B cell (primary cell): Measurements from ENCODE around the gene CATSPERB. TPM values are rescaled to one million over a fixed set of nuclear protein-coding genes. Genes with fewer than 3 reads are reported as not detected.

Experiments
- ATAC-seq: fragments of 200-7000 bp; cut with Tn5 transposase; one replicate; pipeline ENCODE4 v1.10.0; 2021; ENCODE audit warnings: low read depth, mild to moderate bottlenecking, moderate number of reproducible peaks, moderate library complexity
- CTCF ChIA-PET: fragments of 350-600 bp; sonication (Branson Sonifier 250); formaldehyde crosslinking; loops from one replicate; lab custom pipeline; 2021; ENCODE audit warnings: antibody characterized with exemption, inconsistent platforms; lab: Charles Lee
- POLR2A ChIA-PET: fragments of 350-600 bp; sonication (Branson Sonifier 250); formaldehyde crosslinking; loops from one replicate; lab custom pipeline; 2021; ENCODE audit warnings: antibody characterized with exemption; lab: Charles Lee
- DNase-seq: peaks from one replicate; pipeline ENCODE4 v3.0.0; 2013
- H2AFZ ChIP-seq: 2 replicates; pipeline ENCODE4 v1.6.1; 2012; ENCODE audit warnings: mild to moderate bottlenecking, low read depth, low read length; ENCODE audit not compliant: insufficient read depth, poor library complexity, severe bottlenecking
- H3K27ac ChIP-seq, 2 donors: 1 replicate in 1 of 2; 2 replicates in 1 of 2; pipeline ENCODE4 v1.5.1; 2012 to 2013; ENCODE audit warnings: low read length in 2 of 2, mild to moderate bottlenecking in 2 of 2, moderate library complexity in 1 of 2
- H3K27me3 ChIP-seq, 4 experiments: fragments of 200-600 bp in 1 of 4; sonication (generic) in 1 of 4; replicated peaks in 1 of 4; 1 replicate in 2 of 4; 2 replicates in 2 of 4; pipeline versions ENCODE4 v1.6.1 to v1.7.0; 2013 to 2016; ENCODE audit warnings: low read length in 3 of 4, mild to moderate bottlenecking in 2 of 4, mixed read lengths in 1 of 4, moderate library complexity in 1 of 4; ENCODE audit not compliant: insufficient read depth in 4 of 4, control insufficient read depth in 3 of 4; ENCODE audit errors: control extremely low read depth in 1 of 4
- H3K36me3 ChIP-seq, 2 experiments: replicated peaks in 1 of 2; 1 replicate in 1 of 2; 2 replicates in 1 of 2; pipeline versions ENCODE4 v1.6.1 to v1.7.1; 2013; ENCODE audit warnings: low read length in 1 of 2; ENCODE audit not compliant: insufficient read depth in 2 of 2, control insufficient read depth in 1 of 2; ENCODE audit errors: control extremely low read depth in 1 of 2, extremely low read depth in 1 of 2
- H3K4me1 ChIP-seq, 2 donors: fragments of 200-600 bp in 1 of 2; sonication (generic) in 1 of 2; 1 replicate in 1 of 2; 2 replicates in 1 of 2; pipeline versions ENCODE4 v1.5.1 to v1.6.1; 2013 to 2017; ENCODE audit warnings: low read length in 2 of 2; ENCODE audit not compliant: control insufficient read depth in 2 of 2, insufficient read depth in 2 of 2
- H3K4me2 ChIP-seq: replicated peaks from 2 replicates; pipeline ENCODE3; 2012; ENCODE audit warnings: mild to moderate bottlenecking, low read depth, low read length; ENCODE audit not compliant: poor library complexity, severe bottlenecking
- H3K4me3 ChIP-seq, 5 experiments: fragments of 200-600 bp in 1 of 5; sonication (generic) in 1 of 5; 1 replicate in 3 of 5; 2 replicates in 2 of 5; pipeline versions ENCODE4 v1.5.1 to v1.7.0; 2011 to 2016; ENCODE audit warnings: low read length in 4 of 5, mild to moderate bottlenecking in 4 of 5, low read depth in 2 of 5, control low read depth in 1 of 5, moderate library complexity in 1 of 5; ENCODE audit not compliant: insufficient read depth in 1 of 5; ENCODE audit errors: control extremely low read depth in 1 of 5, extremely low read depth in 1 of 5
- H3K79me2 ChIP-seq: fragments of 200-600 bp; sonication (generic); one replicate; pipeline ENCODE4 v1.6.0; 2016; ENCODE audit warnings: low read length; ENCODE audit not compliant: control insufficient read depth, insufficient read depth
- H3K9ac ChIP-seq: fragments of 200-600 bp; sonication (generic); 2 replicates; pipeline ENCODE4 v1.6.1; 2017; ENCODE audit warnings: mild to moderate bottlenecking, low read length, moderate library complexity
- H3K9me3 ChIP-seq, 3 donors: one replicate each; pipeline versions ENCODE4 v1.6.1 to v1.7.1; 2013; ENCODE audit warnings: low read length in 2 of 3; ENCODE audit not compliant: control insufficient read depth in 2 of 3, insufficient read depth in 1 of 3; ENCODE audit errors: control extremely low read depth in 1 of 3
- H4K20me1 ChIP-seq: 2 replicates; pipeline ENCODE4 v1.6.0; 2012; ENCODE audit warnings: mild to moderate bottlenecking, low read length; ENCODE audit not compliant: insufficient read depth, control insufficient read depth, poor library complexity, severe bottlenecking
- H3K27ac Mint-ChIP-seq: one replicate; pipeline ENCODE4 v1.8.0; 2021; ENCODE audit warnings: mixed read lengths
- H3K27me3 Mint-ChIP-seq: one replicate; pipeline ENCODE4 v1.8.0; 2021; ENCODE audit warnings: mixed read lengths
- H3K4me1 Mint-ChIP-seq: one replicate; pipeline ENCODE4 v1.8.0; 2021; ENCODE audit warnings: mixed read lengths
- H3K4me3 Mint-ChIP-seq: one replicate; pipeline ENCODE4 v1.8.0; 2021; ENCODE audit warnings: mixed read lengths
- H3K9me3 Mint-ChIP-seq: one replicate; pipeline ENCODE4 v1.8.0; 2022; ENCODE audit warnings: mixed read lengths; ENCODE audit not compliant: insufficient read depth
- CTCF ChIP-seq: fragments of 200-600 bp; IDR thresholded peaks from one replicate; pipeline ENCODE4 v1.8.0; 2022; ENCODE audit warnings: antibody characterized with exemption, mild to moderate bottlenecking
- EZH2 ChIP-seq: IDR thresholded peaks from 2 replicates; pipeline ENCODE4 v1.6.1; 2012; ENCODE audit warnings: borderline replicate concordance, low read depth, mild to moderate bottlenecking, moderate library complexity, low read length; ENCODE audit not compliant: insufficient read depth, poor library complexity, severe bottlenecking
- WGBS: methylation state at CpG from one replicate; pipeline ENCODE4 v1.1.5; 2013; ENCODE audit warnings: missing lambda C conversion rate; ENCODE audit not compliant: insufficient coverage; 5-methylcytosine and 5-hydroxymethylcytosine counted together
- intact Hi-C: fragments of 100-400 bp; cut with micrococcal nuclease; formaldehyde crosslinking; loops from one replicate; pipeline ENCODE4 v1.10.0; 2022
- polyA plus RNA-seq: library from polyadenylated mRNA; depleted of rRNA; stranded (reverse); fragments of >200 nt; gene quantifications from 2 replicates; pipeline ENCODE4 v1.2.3, GENCODE V29; 2012
- total RNA-seq, 2 donors: library from RNA; stranded (reverse); fragments of 120-200 nt in 1 of 2; gene quantifications; 1 replicate in 1 of 2; 2 replicates in 1 of 2; pipeline versions ENCODE4 v1.2.3 to v1.2.4, GENCODE V29; 2013 to 2022

The CATSPERB gene
- total and polyA plus RNA-seq, 2 donors (not counting 1 experiment from before 2014, with no cell fraction given) = 0.12 to 0.18 TPM

GRCh38 chr14:91729756-91730155 lies 2.1 kb downstream of the CATSPERB start:
- Histone ChIP-seq H3K79me2 (no peaks in the 10 kb centered on the region), H3K36me3 (no peaks in the 10 kb centered on the region), H3K9me3 (peaks cover 0 to 3% (median 0%) of the 10 kb centered on the region in 3 donors), H3K4me2 (no peak overlapping the region), H3K4me3 (no peak overlapping the region), H3K27me3 (peaks cover 0 to 5% (median 3%) of the 10 kb centered on the region in 4 experiments), H3K27ac (no peak overlapping the region), H2AFZ (no peak overlapping the region), H3K4me1 (no peaks in the 10 kb centered on the region), H4K20me1 (no peaks in the 10 kb centered on the region), H3K9ac (no peak overlapping the region)
- WGBS = 90% methylated on average over 2 of the region's 3 CpGs
- Mint-ChIP-seq H3K4me3 (no peak overlapping the region), H3K4me1 (no peaks in the 10 kb centered on the region), H3K27ac (no peak overlapping the region), H3K9me3 (no peaks in the 10 kb centered on the region), H3K27me3 (peaks cover 15% of the 10 kb centered on the region)
- no peak for DNase-seq
- intact Hi-C loops = no loop called here
- TF ChIP-seq CTCF (no peak), EZH2 (no peak)
- ChIA-PET CTCF (no interaction called here), POLR2A (no interaction called here)
- no peak for ATAC-seq

- Histone ChIP-seq H2AFZ (no peak overlapping the region), H3K9me3 (no peaks in the 10 kb centered on the region), H3K4me2 (no peak overlapping the region), H3K4me1 (no peaks in the 10 kb centered on the region), H3K27ac (no peak overlapping the region), H3K36me3 (no peaks in the 10 kb centered on the region), H3K79me2 (no peaks in the 10 kb centered on the region), H3K27me3 (peaks cover 0 to 5% (median 2%) of the 10 kb centered on the region in 4 experiments), H3K9ac (no peak overlapping the region), H3K4me3 (no peak overlapping the region), H4K20me1 (no peaks in the 10 kb centered on the region)
- Mint-ChIP-seq H3K27me3 (peaks cover 15% of the 10 kb centered on the region), H3K4me3 (no peak overlapping the region), H3K9me3 (no peaks in the 10 kb centered on the region), H3K27ac (no peak overlapping the region), H3K4me1 (no peaks in the 10 kb centered on the region)
- intact Hi-C loops = no loop called here
- DNase-seq = no peak
- POLR2A ChIA-PET = no interaction called here
- WGBS = 67% methylated on average over 3 of the region's 4 CpGs
- TF ChIP-seq EZH2 (no peak), CTCF (no peak)
- CTCF ChIA-PET = no interaction called here
- no peak for ATAC-seq
Observed at GRCh38 chr14:91728616-91729183, 3.2 kb downstream of the CATSPERB start.
